SK-N-SH treated with all-trans-retinoic acid at 6 μM for 48 hours (cell line): ENCODE results near the gene C15orf39.

Source experiments
- ATAC-seq: fragments of 200-7000 bp; cut with Tn5 transposase; 3 replicates; pipeline ENCODE4 v1.9.1; 2020; ENCODE audit warnings: mild to moderate bottlenecking, moderate library complexity
- BACH2 ChIP-seq: fragments of 250-450 bp; sonication (Bioruptor Pico); IDR thresholded peaks from 2 replicates; pipeline ENCODE4 v1.9.0; 2021; ENCODE audit warnings: mild to moderate bottlenecking, borderline replicate concordance
- CREB5 ChIP-seq: fragments of 250-450 bp; sonication (Bioruptor Pico); IDR thresholded peaks from 2 replicates; pipeline ENCODE4 v1.5.1; 2020; ENCODE audit warnings: low read depth, mild to moderate bottlenecking, moderate library complexity
- CSDC2 ChIP-seq: fragments of 250-450 bp; sonication (Bioruptor Pico); IDR thresholded peaks from 2 replicates; pipeline ENCODE4 v1.5.0; 2020; ENCODE audit warnings: mild to moderate bottlenecking, moderate library complexity
- GLIS3 ChIP-seq: fragments of 250-450 bp; sonication (Bioruptor Pico); IDR thresholded peaks from 2 replicates; pipeline ENCODE4 v1.5.0; 2020; ENCODE audit warnings: mild to moderate bottlenecking, moderate library complexity
- ISL1 ChIP-seq: fragments of 250-450 bp; sonication (Bioruptor Pico); IDR thresholded peaks from 2 replicates; pipeline ENCODE4 v2.1.2; 2022; ENCODE audit warnings: mild to moderate bottlenecking, moderate library complexity
- OSR1 ChIP-seq: fragments of 250-450 bp; sonication (Bioruptor Pico); IDR thresholded peaks from 2 replicates; pipeline ENCODE4 v1.8.0; 2022; ENCODE audit warnings: moderate library complexity, mild to moderate bottlenecking, inconsistent platforms
- POU6F1 ChIP-seq: fragments of 250-450 bp; sonication (Bioruptor Pico); IDR thresholded peaks from 2 replicates; pipeline ENCODE4 v1.8.0; 2021; ENCODE audit warnings: low read depth, mild to moderate bottlenecking, moderate library complexity, borderline replicate concordance
- PPARA ChIP-seq: fragments of 250-450 bp; sonication (Bioruptor Pico); IDR thresholded peaks from 2 replicates; pipeline ENCODE4 v1.5.0; 2020; ENCODE audit warnings: mild to moderate bottlenecking, borderline replicate concordance
- RARB ChIP-seq: fragments of 250-450 bp; sonication (Bioruptor Pico); IDR thresholded peaks from 2 replicates; pipeline ENCODE4 v1.8.0; 2021; ENCODE audit warnings: mild to moderate bottlenecking, moderate library complexity
- TCF4 ChIP-seq: fragments of 250-450 bp; sonication (Bioruptor Pico); IDR thresholded peaks from 2 replicates; pipeline ENCODE4 v1.8.0; 2021; ENCODE audit warnings: mild to moderate bottlenecking, moderate library complexity, borderline replicate concordance
- TOX ChIP-seq: fragments of 250-450 bp; sonication (Bioruptor Pico); IDR thresholded peaks from 2 replicates; pipeline ENCODE4 v1.8.0; 2021; ENCODE audit warnings: mild to moderate bottlenecking, moderate library complexity, borderline replicate concordance
- ZC3H10 ChIP-seq: fragments of 250-450 bp; sonication (Bioruptor Pico); IDR thresholded peaks from 2 replicates; pipeline ENCODE4 v1.5.1; 2021; ENCODE audit warnings: mild to moderate bottlenecking, moderate library complexity
- ZFP3 ChIP-seq: fragments of 250-450 bp; sonication (Bioruptor Pico); IDR thresholded peaks from 2 replicates; pipeline ENCODE4 v1.5.0; 2020; ENCODE audit warnings: mild to moderate bottlenecking, moderate library complexity
- ZNF565 ChIP-seq: fragments of 450-650 bp; formaldehyde crosslinking; conservative IDR thresholded peaks from 2 replicates; pipeline ENCODE4 v1.5.0; 2020; ENCODE audit warnings: low read depth, mild to moderate bottlenecking, moderate library complexity
- ZNF70 ChIP-seq: fragments of 450-650 bp; formaldehyde crosslinking; IDR thresholded peaks from 2 replicates; pipeline ENCODE4 v1.5.0; 2020; ENCODE audit warnings: mild to moderate bottlenecking, moderate library complexity
- ZNF8 ChIP-seq: fragments of 450-650 bp; formaldehyde crosslinking; IDR thresholded peaks from 2 replicates; pipeline ENCODE4 v1.5.0; 2020; ENCODE audit warnings: mild to moderate bottlenecking, moderate library complexity

Gene C15orf39

DNA sequence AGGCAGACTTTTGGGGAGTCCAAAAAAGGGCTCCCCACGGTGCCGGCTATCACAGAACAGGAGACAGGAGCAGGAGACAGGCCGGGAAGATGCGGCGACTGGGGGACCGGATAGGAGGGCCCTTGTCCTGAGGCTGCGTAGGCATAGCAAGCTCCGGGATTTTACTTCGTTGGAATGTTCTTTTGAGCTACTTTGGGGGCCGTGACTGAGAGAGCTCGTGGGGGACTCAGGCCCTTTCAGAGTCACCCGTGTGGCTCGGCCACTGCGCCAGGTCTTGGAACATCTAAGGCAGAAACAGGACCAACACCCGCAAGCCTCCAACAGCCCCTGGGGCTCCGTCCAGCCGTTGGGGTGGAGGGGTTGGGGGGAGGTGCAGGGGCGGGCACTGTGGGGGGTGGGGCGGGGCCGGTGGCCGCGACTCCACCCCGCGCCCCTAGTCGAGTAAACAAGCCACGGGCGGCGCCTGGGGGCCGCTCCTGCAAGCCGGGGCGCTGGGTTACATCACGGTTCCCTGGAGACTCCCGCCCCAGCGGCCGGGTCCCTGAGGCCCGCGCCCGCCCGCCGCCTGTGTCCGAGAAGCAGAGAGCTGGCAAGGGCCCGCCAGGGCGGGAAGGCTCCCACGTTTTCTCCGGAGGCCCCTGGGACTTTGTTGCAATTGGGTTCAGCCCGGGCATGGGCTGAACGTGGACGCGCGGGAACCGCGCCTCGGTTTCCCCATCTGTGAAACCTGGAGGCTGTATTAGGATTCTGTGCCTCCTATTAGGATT, 23.3 kb upstream of the C15orf39 start:
- no peak for TF ChIP-seq RARB (CRISPR knock-in tag)
- no peak for TF ChIP-seq ZC3H10 (CRISPR knock-in tag)
- TF ChIP-seq CREB5 (CRISPR knock-in tag), result no peak
- no peak for ATAC-seq

DNA sequence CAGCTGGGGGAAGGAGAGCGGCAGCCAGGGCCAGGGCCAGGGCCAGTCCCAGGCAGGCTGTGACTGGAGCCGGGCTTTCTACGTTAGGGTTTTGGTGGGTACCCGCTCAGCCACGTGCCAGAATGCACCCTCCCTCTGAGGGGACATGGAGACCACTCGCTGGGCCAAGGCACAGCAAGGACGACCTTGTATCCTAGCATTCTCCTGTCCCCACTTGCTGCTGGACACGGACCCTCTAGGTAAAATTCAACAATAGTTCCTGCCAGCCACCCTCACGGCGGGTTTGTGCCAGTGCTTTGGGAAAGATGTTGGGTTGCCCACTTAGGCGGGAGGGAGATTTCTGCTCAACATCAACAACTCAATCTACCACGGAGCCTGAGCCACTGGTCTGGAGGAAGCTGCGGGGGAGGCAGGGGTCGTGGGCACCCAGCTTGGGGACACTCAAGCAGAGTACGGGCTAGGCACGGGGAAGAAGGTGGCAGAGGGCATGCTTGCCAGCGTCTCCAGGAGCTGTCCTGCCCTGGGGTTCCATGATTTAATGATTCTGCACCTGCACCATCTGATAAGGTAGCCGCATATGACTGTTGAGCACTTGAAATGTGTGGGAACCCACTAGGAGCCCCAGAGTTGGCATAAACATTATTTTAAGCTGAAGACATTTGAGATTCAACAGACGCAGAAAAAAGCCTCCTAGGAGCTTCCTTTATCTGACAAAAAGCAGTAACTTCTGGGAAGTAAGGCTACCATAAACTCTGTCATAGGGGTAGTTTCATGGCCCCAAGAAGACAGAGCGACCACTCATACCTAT, 22.5 kb upstream of the C15orf39 start:
- no peak for ATAC-seq
- TF ChIP-seq ISL1 (CRISPR knock-in tag) (peak; percentile 40; the same call in 1 of the 2 replicates), CSDC2 (no peak)

GRCh38 chr15:75179746-75180140, 21.9 kb upstream of the C15orf39 start:
- TF ChIP-seq TOX (CRISPR knock-in tag) (no peak), PPARA (no peak), BACH2 (no peak), POU6F1 (CRISPR knock-in tag) (no peak), ZFP3 (CRISPR knock-in tag) (no peak), GLIS3 (CRISPR knock-in tag) (no peak), TCF4 (CRISPR knock-in tag) (no peak), ISL1 (CRISPR knock-in tag) (no peak), CSDC2 (no peak), ZC3H10 (CRISPR knock-in tag) (no peak), ZNF70 (CRISPR knock-in tag) (no peak), CREB5 (CRISPR knock-in tag) (no peak)

DNA sequence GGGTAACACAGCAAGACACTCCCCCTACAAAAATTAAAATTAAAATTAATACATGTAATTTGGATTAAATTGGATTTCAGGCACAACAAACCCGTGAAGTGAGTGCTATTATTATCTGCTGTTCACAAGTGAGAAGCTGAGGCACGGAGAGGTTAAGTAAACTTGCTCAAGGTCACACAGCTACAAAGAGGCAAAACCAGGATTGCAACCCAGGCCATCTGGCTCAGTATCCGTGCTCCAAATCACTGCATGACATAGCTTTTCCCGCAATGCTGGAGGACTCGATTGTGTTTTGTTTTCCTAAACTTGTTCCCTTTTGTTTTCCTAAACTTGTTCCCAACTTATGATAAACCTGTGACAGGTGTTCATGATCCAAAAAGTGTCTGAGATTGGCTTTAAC, 19.9 kb upstream of the C15orf39 start:
- TF ChIP-seq GLIS3 (CRISPR knock-in tag) (no peak), ZNF565 (CRISPR knock-in tag) (no peak), ZNF8 (CRISPR knock-in tag) (no peak), POU6F1 (CRISPR knock-in tag) (no peak), CREB5 (CRISPR knock-in tag) (no peak), ZFP3 (CRISPR knock-in tag) (no peak), OSR1 (no peak), ZC3H10 (CRISPR knock-in tag) (no peak)
- ATAC-seq, result no peak

More at GRCh38 chr15:75179746-75180140, 21.9 kb upstream of the C15orf39 start:
- ATAC-seq, result no peak; the same call in 2 of the 3 replicates
